GM21737 (cell line): ENCODE data around the gene S100A11.
A peak's percentile ranks its signal among the peaks of the same experiment; 100 is the strongest.

Experiments
- ATAC-seq: cut with Tn5 transposase; IDR thresholded peaks from one replicate; pipeline ENCODE4 v1.9.1; 2021; ENCODE audit warnings: mild to moderate bottlenecking, moderate library complexity; ENCODE audit not compliant: unreplicated experiment

Gene S100A11

DNA sequence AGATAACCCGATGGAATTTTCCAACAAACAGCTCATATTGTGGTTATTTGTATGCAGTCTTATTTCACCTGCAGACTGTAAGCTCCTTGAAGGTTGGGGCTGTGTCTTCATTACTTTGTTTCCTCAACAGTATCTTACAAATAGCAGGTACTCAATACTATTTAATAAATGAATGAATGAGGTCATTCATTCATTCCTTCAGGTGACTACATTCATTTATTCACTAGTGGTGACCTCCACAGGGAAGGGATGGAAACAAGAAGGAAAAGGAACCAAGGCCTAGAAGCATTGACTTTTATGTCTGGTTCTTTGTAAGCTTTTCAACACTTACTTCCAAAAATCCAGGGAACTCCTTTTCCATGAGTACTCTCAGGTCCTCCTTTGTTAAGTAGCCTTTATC, 51.0 kb downstream of the S100A11 start:
- ATAC-seq: no peak

DNA sequence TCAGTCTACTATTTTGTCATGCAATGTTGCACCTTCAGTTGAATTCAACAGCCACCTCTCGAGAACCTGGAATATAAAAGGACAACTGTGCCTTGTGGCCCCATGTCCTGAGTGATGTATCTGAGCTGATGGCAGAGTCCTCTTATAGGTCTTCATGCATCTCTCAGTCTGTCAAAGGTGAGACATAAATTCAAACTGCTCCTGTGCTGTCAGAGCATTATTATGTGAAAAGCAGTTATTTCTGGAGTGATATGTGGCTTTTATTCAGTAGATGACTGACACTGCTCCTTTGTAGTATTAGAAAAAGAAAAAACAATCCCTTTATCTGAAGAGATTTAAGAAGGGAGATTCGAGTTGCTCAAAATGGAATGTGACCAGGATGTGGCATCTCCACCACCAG, 51.5 kb downstream of the S100A11 start:
- ATAC-seq: no peak

DNA sequence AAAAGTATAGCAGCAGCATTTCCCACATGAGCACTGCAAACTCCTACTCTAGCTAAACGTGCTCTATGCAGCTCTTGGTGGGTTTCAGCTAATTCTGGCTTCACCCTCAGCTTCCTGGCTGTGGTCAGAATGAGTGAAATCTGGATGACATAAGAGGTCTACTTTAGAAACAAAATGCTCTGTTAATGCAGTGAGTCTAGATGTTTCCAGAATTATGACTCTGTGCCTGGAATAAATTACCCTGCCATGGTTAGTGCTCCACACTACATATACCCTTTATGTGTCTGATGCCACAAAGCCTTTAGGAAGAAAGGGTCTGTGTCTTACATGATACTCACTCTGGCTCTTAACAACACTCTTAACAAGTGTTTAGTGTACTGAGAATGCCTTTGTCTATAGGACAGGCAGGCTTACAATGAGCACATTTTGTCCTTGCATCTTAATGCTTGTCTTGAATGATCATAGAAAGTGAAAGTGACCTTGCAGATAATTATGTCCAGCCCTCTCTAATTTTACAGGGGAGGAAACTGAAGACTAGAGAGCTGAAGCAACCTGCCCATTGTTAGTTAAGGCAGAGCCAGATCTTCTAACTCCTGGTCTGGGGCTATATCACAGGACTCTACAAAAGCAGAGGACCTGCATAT, 52.4 kb downstream of the S100A11 start:
- ATAC-seq: peak; percentile 76
